Right atrium auricular region (tissue), 2 donors: ENCODE results near the gene NHLRC2. TPM values are rescaled to one million over a fixed set of nuclear protein-coding genes. Genes with fewer than 3 reads are reported as not detected.
"Not testable (repeated sequence)": the region's sequence is repeated elsewhere in the genome, so short reads cannot be mapped to it uniquely, and the experiment has no call there.

Source experiments
- DNase-seq: peaks from one replicate; pipeline ENCODE4 v3.0.0-alpha.2; 2019; ENCODE audit warnings: low spot score
- H3K27ac ChIP-seq, 2 donors: fragments of 200-600 bp; sonication (generic); 1 replicate in 1 of 2; 2 replicates in 1 of 2; pipeline ENCODE4 v1.5.1; 2016 to 2019
- H3K27me3 ChIP-seq, 2 donors: fragments of 200-600 bp; sonication (generic); one replicate each; pipeline versions ENCODE4 v1.5.1 to v1.6.0; 2017 to 2019
- H3K36me3 ChIP-seq: fragments of 200-600 bp; sonication (generic); one replicate; pipeline ENCODE4 v1.5.1; 2016
- H3K4me1 ChIP-seq, 2 donors: fragments of 200-600 bp; sonication (generic); one replicate each; pipeline versions ENCODE4 v1.5.1 to v1.6.0; 2017 to 2019
- H3K4me3 ChIP-seq, 2 donors: fragments of 200-600 bp; sonication (generic); 1 replicate in 1 of 2; 2 replicates in 1 of 2; pipeline ENCODE4 v1.5.1; 2017 to 2019; ENCODE audit warnings: mild to moderate bottlenecking in 1 of 2, moderate library complexity in 1 of 2
- H3K9me3 ChIP-seq, 2 donors: fragments of 200-600 bp; sonication (generic); one replicate each; pipeline ENCODE4 v1.5.1; 2019
- CTCF ChIP-seq, 2 donors: fragments of 200-600 bp; sonication (generic); IDR thresholded peaks; one replicate each; pipeline ENCODE4 v1.5.1; 2019; ENCODE audit warnings: antibody characterized with exemption in 2 of 2
- total RNA-seq, 2 donors: library from RNA; depleted of rRNA; stranded (reverse); fragments of >200 nt; gene quantifications; one replicate each; pipeline ENCODE4 v1.1.0, GENCODE V29; 2016

Gene NHLRC2
- total RNA-seq, result 10 to 100 TPM; 38.6 to 74.8 TPM

- Histone ChIP-seq H3K9me3 (no peaks in the 10 kb centered on the region), H3K36me3 (no peaks in the 10 kb centered on the region), H3K27ac (peak within 1 kb of the TSS; percentile 95), H3K27me3 (no peaks in the 10 kb centered on the region), H3K4me3 (peak within 1 kb of the TSS; percentile 61 to 87), H3K4me1 (peaks cover 0 to 33% of the 10 kb centered on the region in 2 donors)
- TF ChIP-seq CTCF (IDR thresholded peaks at IDR 0.05), result no peak
- DNase-seq, result peak; percentile 81
Observed at GRCh38 chr10:113854013-113854760, at the start of gene NHLRC2, which contains the start of gene DCLRE1A. Gene NHLRC2 (plus strand): TSS chr10:113854661. CDS start chr10:113854873, 212 bp downstream. Gene DCLRE1A (minus strand): TSS chr10:113854082. CDS start chr10:113853182, 900 bp downstream.

- no peaks in the 10 kb centered on the region for H3K9me3 ChIP-seq
- H3K36me3 ChIP-seq, result no peaks in the 10 kb centered on the region
- no peaks in the 10 kb centered on the region for H3K27me3 ChIP-seq
- H3K4me3 ChIP-seq, result no peak overlapping the region
- TF ChIP-seq CTCF (IDR thresholded peaks at IDR 0.05), result no peak
- H3K4me1 ChIP-seq, result no peaks in the 10 kb centered on the region
- DNase-seq, result no peak
- no peak overlapping the region for H3K27ac ChIP-seq
Observed at GRCh38 chr10:113806503-113806902, 48.0 kb upstream of the NHLRC2 start.

- no peak for TF ChIP-seq CTCF (IDR thresholded peaks at IDR 0.05)
- no peak overlapping the region for H3K27ac ChIP-seq
- no peak for DNase-seq
- no peaks in the 10 kb centered on the region for H3K4me1 ChIP-seq
- no peaks in the 10 kb centered on the region for H3K36me3 ChIP-seq
- no peaks in the 10 kb centered on the region for H3K27me3 ChIP-seq
- H3K9me3 ChIP-seq, result no peaks in the 10 kb centered on the region
- no peak overlapping the region for H3K4me3 ChIP-seq
Observed at GRCh38 chr10:113808168-113808567, 46.3 kb upstream of the NHLRC2 start.

GRCh38 chr10:113814700-113815099 lies 39.8 kb upstream of the NHLRC2 start:
- H3K27ac ChIP-seq, H3K9me3 ChIP-seq, H3K36me3 ChIP-seq, DNase-seq, H3K4me3 ChIP-seq, H3K27me3 ChIP-seq, H3K4me1 ChIP-seq: not testable (repeated sequence)

GRCh38 chr10:113819989-113820388 lies 34.5 kb upstream of the NHLRC2 start:
- no peaks in the 10 kb centered on the region for H3K9me3 ChIP-seq
- H3K4me3 ChIP-seq, result no peak overlapping the region
- no peak overlapping the region for H3K27ac ChIP-seq

More at GRCh38 chr10:113819989-113820388, 34.5 kb upstream of the NHLRC2 start:
- H3K4me1 ChIP-seq, result peaks cover 0 to 7% of the 10 kb centered on the region in 2 donors
- no peaks in the 10 kb centered on the region for H3K27me3 ChIP-seq
- no peak for TF ChIP-seq CTCF (IDR thresholded peaks at IDR 0.05)
- DNase-seq, result no peak
- no peaks in the 10 kb centered on the region for H3K36me3 ChIP-seq
